GM23338 (cell line): ENCODE measurements around the gene NHSL1. TPM values are rescaled to one million over a fixed set of nuclear protein-coding genes. Genes with fewer than 3 reads are reported as not detected.

Experiments used
- ATAC-seq: fragments of 200-7000 bp; cut with Tn5 transposase; 3 replicates; pipeline ENCODE4 v1.9.1; 2020
- DNase-seq: peaks from one replicate; pipeline ENCODE4 v3.0.0-alpha.2; 2015; ENCODE audit warnings: low spot score
- H2AFZ ChIP-seq: fragments of 200-600 bp; sonication (generic); 2 replicates; pipeline ENCODE4 v1.8.0; 2016; ENCODE audit warnings: antibody characterized with exemption, mild to moderate bottlenecking, moderate library complexity
- H3F3A ChIP-seq: fragments of 200-600 bp; sonication (generic); replicated peaks from 2 replicates; pipeline ENCODE4 v1.8.0; 2017; ENCODE audit warnings: antibody characterized with exemption, mixed run types, low read depth
- H3K27ac ChIP-seq: fragments of 200-600 bp; sonication (generic); 2 replicates; pipeline ENCODE4 v1.6.1; 2016; ENCODE audit warnings: low read depth
- H3K27me3 ChIP-seq: fragments of 200-600 bp; sonication (generic); 2 replicates; pipeline ENCODE4 v1.8.0; 2016; ENCODE audit warnings: mild to moderate bottlenecking, mixed run types, moderate library complexity; ENCODE audit not compliant: insufficient read depth
- H3K36me3 ChIP-seq: fragments of 200-600 bp; sonication (generic); 2 replicates; pipeline ENCODE4 v1.8.0; 2016; ENCODE audit warnings: mild to moderate bottlenecking; ENCODE audit not compliant: insufficient read depth
- H3K4me1 ChIP-seq: fragments of 200-600 bp; sonication (generic); 2 replicates; pipeline ENCODE4 v1.8.0; 2016; ENCODE audit warnings: mild to moderate bottlenecking, moderate library complexity; ENCODE audit not compliant: insufficient read depth
- H3K4me2 ChIP-seq: fragments of 200-600 bp; sonication (generic); 2 replicates; pipeline ENCODE4 v1.7.1; 2017; ENCODE audit warnings: mixed run types
- H3K4me3 ChIP-seq: fragments of 200-600 bp; sonication (generic); 2 replicates; pipeline ENCODE4 v1.6.1; 2016; ENCODE audit warnings: mixed run types
- H3K79me2 ChIP-seq: fragments of 200-600 bp; sonication (generic); replicated peaks from 2 replicates; pipeline ENCODE4 v1.8.0; 2017; ENCODE audit warnings: mild to moderate bottlenecking; ENCODE audit not compliant: insufficient read depth
- H3K9me2 ChIP-seq: fragments of 200-600 bp; sonication (generic); 2 replicates; pipeline ENCODE4 v1.8.0; 2017; ENCODE audit not compliant: insufficient read depth
- H4K20me1 ChIP-seq: fragments of 200-600 bp; sonication (generic); replicated peaks from 2 replicates; pipeline ENCODE4 v1.8.0; 2017; ENCODE audit warnings: mild to moderate bottlenecking; ENCODE audit not compliant: insufficient read depth
- H3K27ac Mint-ChIP-seq: 2 replicates; pipeline ENCODE4 v1.8.0; 2020; ENCODE audit warnings: inconsistent platforms, mild to moderate bottlenecking, moderate library complexity, mixed read lengths
- H3K27me3 Mint-ChIP-seq: 3 replicates; pipeline ENCODE4 v1.8.0; 2022; ENCODE audit warnings: low read depth, mild to moderate bottlenecking, moderate library complexity, mixed read lengths, inconsistent platforms; ENCODE audit not compliant: insufficient read depth, poor library complexity
- H3K36me3 Mint-ChIP-seq: 3 replicates; pipeline ENCODE4 v1.8.0; 2021; ENCODE audit warnings: low read depth, mild to moderate bottlenecking, inconsistent platforms, moderate library complexity, mixed read lengths
- H3K4me1 Mint-ChIP-seq: 3 replicates; pipeline ENCODE4 v1.8.0; 2020; ENCODE audit warnings: mild to moderate bottlenecking, inconsistent platforms, mixed read lengths
- H3K4me3 Mint-ChIP-seq: 3 replicates; pipeline ENCODE4 v1.8.0; 2021; ENCODE audit warnings: moderate library complexity, mild to moderate bottlenecking, inconsistent platforms, mixed read lengths
- H3K9me3 Mint-ChIP-seq: 3 replicates; pipeline ENCODE4 v1.8.0; 2020; ENCODE audit warnings: moderate library complexity, mild to moderate bottlenecking, inconsistent platforms, mixed read lengths
- CREB1 ChIP-seq: fragments of 250-450 bp; sonication (Bioruptor Pico); IDR thresholded peaks from 2 replicates; pipeline ENCODE4 v1.5.0; 2020; ENCODE audit warnings: low read depth, mild to moderate bottlenecking, moderate library complexity
- EZH2 ChIP-seq: fragments of 200-600 bp; sonication (generic); IDR thresholded peaks from one replicate; pipeline ENCODE4 v1.8.0; 2017; ENCODE audit warnings: antibody characterized with exemption, mild to moderate bottlenecking, low read depth; ENCODE audit not compliant: unreplicated experiment
- EZH2phosphoT487 ChIP-seq: fragments of 200-600 bp; sonication (generic); IDR thresholded peaks from one replicate; pipeline ENCODE4 v1.8.1; 2018; ENCODE audit warnings: antibody characterized with exemption; ENCODE audit not compliant: unreplicated experiment
- JUNB ChIP-seq: IDR thresholded peaks from one replicate; pipeline ENCODE4 v1.6.1; 2016; ENCODE audit warnings: antibody characterized with exemption; ENCODE audit not compliant: unreplicated experiment
- NANOG ChIP-seq: IDR thresholded peaks from 2 replicates; pipeline ENCODE4 v1.6.1; 2016; ENCODE audit warnings: antibody characterized with exemption, borderline replicate concordance
- POLR2AphosphoS5 ChIP-seq: IDR thresholded peaks from 2 replicates; pipeline ENCODE4 v1.6.1; 2016; ENCODE audit warnings: antibody characterized with exemption, low read depth
- ZNF114 ChIP-seq: fragments of 250-450 bp; sonication (Bioruptor Pico); IDR thresholded peaks from 2 replicates; pipeline ENCODE4 v1.5.0; 2020; ENCODE audit warnings: mild to moderate bottlenecking, moderate library complexity
- ZNF331 ChIP-seq: fragments of 250-450 bp; sonication (Bioruptor Pico); IDR thresholded peaks from 2 replicates; pipeline ENCODE4 v1.5.0; 2020; ENCODE audit warnings: low read depth, mild to moderate bottlenecking, moderate library complexity
- polyA plus RNA-seq: library from polyadenylated mRNA; unstranded; fragments of >200 nt; fragmentation: Nextera tagmentation; extraction: Ambion mirVana; gene quantifications from 2 replicates; pipeline ENCODE4 v1.2.1, GENCODE V29; 2016
- total RNA-seq: library from RNA; depleted of rRNA; stranded (reverse); fragments of >200 nt; shearing (Covaris generic); gene quantifications from 2 replicates; pipeline ENCODE4 v1.2.3, GENCODE V29; 2014
- TF ChIP-seq, protein P1 (sequence below): IDR thresholded peaks from one replicate; pipeline ENCODE4 v1.6.1; 2018; ENCODE audit warnings: antibody characterized with exemption; ENCODE audit not compliant: unreplicated experiment
- TF ChIP-seq, protein P2 (sequence below), 2 experiments: fragments of 200-600 bp in 1 of 2; sonication (generic) in 1 of 2; conservative IDR thresholded peaks; 2 replicates each; pipeline versions ENCODE4 v1.5.1 to v1.6.1; 2016 to 2017; ENCODE audit warnings: antibody characterized with exemption in 2 of 2, low read depth in 2 of 2, mild to moderate bottlenecking in 2 of 2, moderate library complexity in 1 of 2
- TF ChIP-seq, protein P3 (sequence below): IDR thresholded peaks from 2 replicates; pipeline ENCODE4 v1.6.1; 2016; ENCODE audit warnings: antibody characterized with exemption

The NHSL1 gene
- total and polyA plus RNA-seq, 2 experiments from 2014 or later: 11.2 to 24.5 TPM

DNA sequence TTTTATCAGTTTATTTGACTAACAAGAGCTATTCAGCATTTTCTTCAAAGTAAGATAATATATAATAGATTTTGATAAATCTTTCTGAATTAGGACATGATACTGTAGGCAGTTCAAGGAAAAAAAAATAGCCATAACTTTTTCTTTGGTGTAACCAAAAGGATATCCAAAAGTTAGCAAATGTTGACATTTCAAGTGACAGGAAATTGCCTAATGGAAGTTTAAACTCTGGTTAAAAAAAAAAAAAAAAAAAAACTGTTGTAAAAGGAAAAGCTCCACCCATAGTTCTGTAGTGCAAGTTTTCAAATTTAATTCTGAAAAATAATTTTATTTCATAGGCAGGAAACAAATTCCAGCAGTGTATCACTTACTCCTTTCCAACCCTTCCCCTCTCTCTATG, 76.4 kb downstream of the NHSL1 start:
- ATAC-seq: no peak
- Histone ChIP-seq H3K4me1 (no peaks in the 10 kb centered on the region), H3K27me3 (no peaks in the 10 kb centered on the region), H3K27ac (no peak overlapping the region), H3K79me2 (no peaks in the 10 kb centered on the region), H3K4me2 (no peak overlapping the region), H3K4me3 (no peak overlapping the region), H3F3A (no peaks in the 10 kb centered on the region), H2AFZ (no peak overlapping the region), H3K36me3 (no peaks in the 10 kb centered on the region; the same call in 1 of the 2 replicates), H4K20me1 (no peaks in the 10 kb centered on the region; the same call in 1 of the 2 replicates), H3K9me2 (no peaks in the 10 kb centered on the region)
- H3K4me1 Mint-ChIP-seq: no peaks in the 10 kb centered on the region
- H3K27me3 Mint-ChIP-seq: peaks cover 12% of the 10 kb centered on the region
- H3K4me3 Mint-ChIP-seq: no peak overlapping the region
- DNase-seq: no peak
- TF ChIP-seq EZH2 (no peak), NANOG (no peak), JUNB (no peak), EZH2phosphoT487 (no peak), ZNF114 (CRISPR knock-in tag) (no peak), POLR2AphosphoS5 (no peak), CREB1 (CRISPR knock-in tag) (no peak), ZNF331 (CRISPR knock-in tag) (no peak)
- TF ChIP-seq, protein P1, sequence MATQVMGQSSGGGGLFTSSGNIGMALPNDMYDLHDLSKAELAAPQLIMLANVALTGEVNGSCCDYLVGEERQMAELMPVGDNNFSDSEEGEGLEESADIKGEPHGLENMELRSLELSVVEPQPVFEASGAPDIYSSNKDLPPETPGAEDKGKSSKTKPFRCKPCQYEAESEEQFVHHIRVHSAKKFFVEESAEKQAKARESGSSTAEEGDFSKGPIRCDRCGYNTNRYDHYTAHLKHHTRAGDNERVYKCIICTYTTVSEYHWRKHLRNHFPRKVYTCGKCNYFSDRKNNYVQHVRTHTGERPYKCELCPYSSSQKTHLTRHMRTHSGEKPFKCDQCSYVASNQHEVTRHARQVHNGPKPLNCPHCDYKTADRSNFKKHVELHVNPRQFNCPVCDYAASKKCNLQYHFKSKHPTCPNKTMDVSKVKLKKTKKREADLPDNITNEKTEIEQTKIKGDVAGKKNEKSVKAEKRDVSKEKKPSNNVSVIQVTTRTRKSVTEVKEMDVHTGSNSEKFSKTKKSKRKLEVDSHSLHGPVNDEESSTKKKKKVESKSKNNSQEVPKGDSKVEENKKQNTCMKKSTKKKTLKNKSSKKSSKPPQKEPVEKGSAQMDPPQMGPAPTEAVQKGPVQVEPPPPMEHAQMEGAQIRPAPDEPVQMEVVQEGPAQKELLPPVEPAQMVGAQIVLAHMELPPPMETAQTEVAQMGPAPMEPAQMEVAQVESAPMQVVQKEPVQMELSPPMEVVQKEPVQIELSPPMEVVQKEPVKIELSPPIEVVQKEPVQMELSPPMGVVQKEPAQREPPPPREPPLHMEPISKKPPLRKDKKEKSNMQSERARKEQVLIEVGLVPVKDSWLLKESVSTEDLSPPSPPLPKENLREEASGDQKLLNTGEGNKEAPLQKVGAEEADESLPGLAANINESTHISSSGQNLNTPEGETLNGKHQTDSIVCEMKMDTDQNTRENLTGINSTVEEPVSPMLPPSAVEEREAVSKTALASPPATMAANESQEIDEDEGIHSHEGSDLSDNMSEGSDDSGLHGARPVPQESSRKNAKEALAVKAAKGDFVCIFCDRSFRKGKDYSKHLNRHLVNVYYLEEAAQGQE: no peak
- TF ChIP-seq, protein P2, sequence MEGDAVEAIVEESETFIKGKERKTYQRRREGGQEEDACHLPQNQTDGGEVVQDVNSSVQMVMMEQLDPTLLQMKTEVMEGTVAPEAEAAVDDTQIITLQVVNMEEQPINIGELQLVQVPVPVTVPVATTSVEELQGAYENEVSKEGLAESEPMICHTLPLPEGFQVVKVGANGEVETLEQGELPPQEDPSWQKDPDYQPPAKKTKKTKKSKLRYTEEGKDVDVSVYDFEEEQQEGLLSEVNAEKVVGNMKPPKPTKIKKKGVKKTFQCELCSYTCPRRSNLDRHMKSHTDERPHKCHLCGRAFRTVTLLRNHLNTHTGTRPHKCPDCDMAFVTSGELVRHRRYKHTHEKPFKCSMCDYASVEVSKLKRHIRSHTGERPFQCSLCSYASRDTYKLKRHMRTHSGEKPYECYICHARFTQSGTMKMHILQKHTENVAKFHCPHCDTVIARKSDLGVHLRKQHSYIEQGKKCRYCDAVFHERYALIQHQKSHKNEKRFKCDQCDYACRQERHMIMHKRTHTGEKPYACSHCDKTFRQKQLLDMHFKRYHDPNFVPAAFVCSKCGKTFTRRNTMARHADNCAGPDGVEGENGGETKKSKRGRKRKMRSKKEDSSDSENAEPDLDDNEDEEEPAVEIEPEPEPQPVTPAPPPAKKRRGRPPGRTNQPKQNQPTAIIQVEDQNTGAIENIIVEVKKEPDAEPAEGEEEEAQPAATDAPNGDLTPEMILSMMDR (conservative IDR thresholded peaks at IDR 0.05; ENCODE audit: low read depth in 2 of 2): no peak
- TF ChIP-seq, protein P3, sequence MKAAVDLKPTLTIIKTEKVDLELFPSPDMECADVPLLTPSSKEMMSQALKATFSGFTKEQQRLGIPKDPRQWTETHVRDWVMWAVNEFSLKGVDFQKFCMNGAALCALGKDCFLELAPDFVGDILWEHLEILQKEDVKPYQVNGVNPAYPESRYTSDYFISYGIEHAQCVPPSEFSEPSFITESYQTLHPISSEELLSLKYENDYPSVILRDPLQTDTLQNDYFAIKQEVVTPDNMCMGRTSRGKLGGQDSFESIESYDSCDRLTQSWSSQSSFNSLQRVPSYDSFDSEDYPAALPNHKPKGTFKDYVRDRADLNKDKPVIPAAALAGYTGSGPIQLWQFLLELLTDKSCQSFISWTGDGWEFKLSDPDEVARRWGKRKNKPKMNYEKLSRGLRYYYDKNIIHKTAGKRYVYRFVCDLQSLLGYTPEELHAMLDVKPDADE: no peak
- no peaks in the 10 kb centered on the region for H3K9me3 Mint-ChIP-seq
- H3K36me3 Mint-ChIP-seq: peaks cover 40% of the 10 kb centered on the region
- no peak overlapping the region for H3K27ac Mint-ChIP-seq
